Activated CD4-positive, alpha-beta T cell treated with anti-CD3 and anti-CD28 coated beads, Interleukin-2, amount 50 U/mL, for 16 hours (primary cell): ENCODE data around the gene ZC3H7A.

ENCODE experiments used
- DNase-seq: peaks from one replicate; pipeline ENCODE4 v3.0.0-alpha.2; 2020

Gene ZC3H7A

DNA sequence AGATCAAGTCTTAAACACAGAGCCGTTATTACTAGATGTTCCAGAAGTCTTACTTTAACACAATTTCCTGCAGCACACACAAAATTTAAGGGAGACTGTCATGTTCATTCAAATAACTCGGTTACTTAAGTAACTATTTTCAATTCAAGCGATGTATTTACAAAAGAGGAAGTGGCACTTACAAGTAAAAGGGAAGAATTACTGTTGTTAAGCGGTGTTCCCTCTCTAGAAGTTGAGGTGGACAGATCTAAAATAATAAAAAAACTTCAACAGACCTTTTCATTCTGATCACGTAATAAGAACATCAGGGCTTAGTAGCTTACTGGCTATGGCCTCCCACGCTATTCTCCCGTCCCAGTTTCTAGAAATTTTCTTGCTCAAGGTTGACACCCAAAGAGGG lies 28.2 kb downstream of the ZC3H7A start:
- DNase-seq, result no peak

DNA sequence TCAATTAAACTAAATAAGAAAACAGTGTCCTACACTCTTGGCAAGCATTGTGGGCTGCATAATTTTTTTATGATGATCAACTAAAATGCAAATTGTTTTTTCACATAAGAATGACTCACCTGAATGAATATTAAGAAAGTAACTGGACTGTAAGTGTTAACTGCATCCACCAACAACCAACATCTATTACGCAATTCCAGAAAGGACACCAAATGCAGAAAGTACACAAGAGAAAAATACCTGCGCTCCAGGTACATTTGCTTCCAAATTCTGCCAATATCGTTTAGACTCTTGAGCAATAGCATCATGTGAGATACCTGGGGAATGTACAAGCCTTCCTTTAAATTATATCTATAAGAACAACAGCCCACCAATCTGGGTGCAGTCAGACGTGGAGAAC lies 34.6 kb downstream of the ZC3H7A start:
- no peak for DNase-seq

DNA sequence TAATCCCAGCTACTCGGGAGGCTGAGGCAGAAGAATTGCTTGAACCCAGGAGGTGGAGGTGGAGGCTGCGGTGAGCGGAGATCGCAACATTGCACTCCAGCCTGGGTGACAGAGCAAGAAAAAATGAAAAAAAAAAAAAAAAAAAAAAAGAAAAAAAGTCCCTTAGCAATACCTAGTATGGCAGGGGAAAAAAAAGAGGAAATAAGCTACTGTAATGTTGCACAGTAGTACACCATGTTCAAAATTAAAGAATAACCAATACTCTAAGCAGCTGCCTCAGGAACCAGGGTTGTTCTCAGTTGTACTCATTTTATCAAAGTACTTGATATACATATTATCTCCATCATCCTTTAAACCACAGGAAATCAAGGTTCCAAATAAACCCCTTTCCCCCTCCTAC lies 37.1 kb downstream of the ZC3H7A start:
- DNase-seq, result no peak

DNA sequence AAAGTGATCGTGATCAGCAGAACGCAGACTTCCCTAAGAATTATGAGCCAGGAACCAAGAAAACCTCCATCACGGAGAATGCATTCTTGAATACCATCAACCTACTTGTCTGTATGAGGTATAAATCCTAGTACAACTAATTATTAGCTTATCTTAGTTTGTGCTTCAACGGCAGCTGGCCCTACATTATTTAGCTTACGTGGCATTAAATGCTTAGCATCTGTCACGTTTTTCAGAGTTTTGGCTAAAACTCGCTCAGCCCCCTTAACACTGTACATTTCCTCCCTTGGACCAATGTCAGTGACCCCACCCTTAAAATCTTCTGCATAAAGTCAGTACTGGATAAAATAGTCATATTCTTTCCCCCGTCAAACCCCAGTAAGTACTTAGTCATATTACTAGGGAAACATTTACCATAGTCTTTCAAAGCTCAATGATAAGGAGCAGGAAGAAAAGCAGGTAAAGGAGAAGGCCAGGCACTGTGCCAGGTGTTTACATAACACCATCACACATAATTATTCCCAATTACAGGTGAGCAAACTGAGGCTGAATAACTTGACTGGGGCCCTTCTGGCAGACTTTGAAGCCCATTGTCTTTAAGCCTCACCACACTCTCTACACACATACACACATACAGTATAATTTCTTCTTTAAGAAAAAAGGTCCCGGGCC lies 37.8 kb downstream of the ZC3H7A start:
- no peak for DNase-seq

DNA sequence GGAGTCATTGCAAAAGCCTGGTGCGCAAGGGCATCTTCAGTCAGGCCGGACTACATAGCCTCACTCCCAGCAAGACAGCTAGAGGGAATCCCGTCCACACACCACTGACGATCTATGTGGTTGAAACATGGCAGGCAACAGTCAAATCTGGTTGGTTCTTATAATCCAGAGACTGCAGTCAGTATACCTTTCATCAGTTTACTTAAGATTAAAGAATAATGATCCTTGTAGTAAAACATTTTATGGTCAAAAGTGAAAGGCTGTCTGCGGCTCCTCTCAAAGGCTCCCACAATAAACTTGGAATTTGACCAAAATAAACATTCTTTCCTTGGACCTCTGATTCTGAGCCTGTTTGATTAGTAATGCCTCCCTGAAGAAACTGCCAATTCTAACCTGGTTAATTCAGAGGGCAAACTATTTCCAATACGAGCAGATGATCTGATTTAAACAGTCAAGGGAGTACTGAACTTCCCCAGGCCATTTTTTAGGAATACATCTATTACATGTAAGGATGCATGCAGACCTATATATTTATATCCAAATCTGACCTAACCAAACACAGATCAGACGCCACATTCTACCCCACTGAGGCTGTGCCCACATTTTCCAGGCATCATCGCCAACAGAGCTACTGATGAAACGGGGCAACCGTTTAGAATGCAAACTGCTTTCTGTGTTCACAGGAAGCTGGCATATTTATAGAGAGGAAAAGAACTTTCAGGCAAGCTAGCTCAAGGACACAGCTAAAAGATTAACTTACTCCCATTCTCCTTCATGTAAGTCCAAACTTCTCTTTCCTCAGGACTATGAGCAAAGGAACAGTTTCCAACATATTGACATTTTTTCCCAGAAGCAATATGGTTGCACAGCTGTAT lies 39.1 kb downstream of the ZC3H7A start:
- DNase-seq, result no peak

DNA sequence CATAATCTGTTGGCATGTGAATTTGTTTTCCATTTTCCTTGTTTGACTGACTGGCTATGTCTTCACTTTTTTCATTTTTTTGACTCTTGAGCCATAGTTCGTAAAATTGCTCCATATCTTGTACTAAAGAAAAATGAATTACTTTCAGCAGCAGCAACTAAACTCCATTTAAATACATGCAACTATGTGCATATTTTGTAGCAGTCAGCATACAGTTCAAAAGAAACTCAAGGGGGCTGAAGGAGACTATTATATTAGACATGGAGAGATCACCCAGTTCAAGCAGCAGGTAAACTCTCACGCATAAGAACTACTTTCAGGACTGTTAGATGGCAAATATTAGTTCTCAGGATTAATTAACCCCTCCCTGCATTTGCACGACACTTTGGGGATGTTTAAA lies 40.8 kb downstream of the ZC3H7A start:
- no peak for DNase-seq

DNA sequence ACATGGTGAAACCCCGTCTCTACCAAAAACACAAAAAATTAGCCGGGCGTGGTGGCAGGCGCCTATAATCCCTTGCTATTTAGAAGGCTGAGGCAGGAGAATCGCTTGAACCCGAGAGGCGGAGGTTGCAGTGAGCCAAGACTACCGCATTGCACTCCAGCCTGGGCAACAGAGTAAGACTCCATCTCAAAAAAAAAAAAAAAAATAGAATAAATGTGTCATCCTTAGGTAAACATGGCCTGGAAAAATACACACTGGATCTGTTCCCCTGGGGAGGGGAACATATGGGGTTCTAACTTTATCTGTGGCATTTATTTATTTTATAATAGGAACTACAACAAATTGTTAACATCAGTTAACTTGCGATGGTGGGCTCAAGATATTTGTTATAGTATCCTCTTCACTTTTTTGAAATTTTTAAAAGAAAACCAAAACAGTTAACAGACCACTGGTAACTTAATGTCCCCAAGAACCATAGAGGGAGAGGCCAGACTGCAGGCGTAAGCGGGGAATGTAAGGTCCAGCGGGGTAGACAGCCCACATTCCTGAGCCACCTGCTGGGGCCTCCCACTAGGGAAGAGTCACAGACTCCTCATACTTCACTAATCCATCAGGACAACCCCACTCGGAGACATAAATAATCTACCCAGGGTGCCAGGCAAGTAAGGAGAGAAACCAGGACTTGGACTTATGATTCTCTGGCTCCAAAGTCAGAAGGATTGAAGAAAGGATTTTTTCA lies 41.9 kb downstream of the ZC3H7A start:
- no peak for DNase-seq

DNA sequence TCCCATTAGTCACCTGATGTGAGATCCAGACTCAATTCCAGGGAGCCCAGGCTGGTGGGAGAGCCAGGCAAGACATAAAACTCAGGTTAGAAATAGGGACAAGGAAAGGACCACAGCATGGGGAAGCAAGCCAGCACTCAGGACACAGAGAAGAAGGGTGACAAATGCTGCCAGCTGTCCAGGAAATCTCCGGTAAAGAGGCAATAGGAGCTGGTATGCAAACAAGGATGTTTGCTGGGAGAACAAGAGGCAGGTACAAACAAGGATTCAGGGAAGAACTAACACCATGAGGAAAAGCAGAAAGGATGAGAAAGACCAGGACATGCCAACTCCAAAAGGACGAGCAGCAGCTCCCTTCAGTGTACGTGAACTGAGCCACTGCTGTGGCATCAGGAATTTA lies 44.2 kb downstream of the ZC3H7A start:
- DNase-seq, result no peak

DNA sequence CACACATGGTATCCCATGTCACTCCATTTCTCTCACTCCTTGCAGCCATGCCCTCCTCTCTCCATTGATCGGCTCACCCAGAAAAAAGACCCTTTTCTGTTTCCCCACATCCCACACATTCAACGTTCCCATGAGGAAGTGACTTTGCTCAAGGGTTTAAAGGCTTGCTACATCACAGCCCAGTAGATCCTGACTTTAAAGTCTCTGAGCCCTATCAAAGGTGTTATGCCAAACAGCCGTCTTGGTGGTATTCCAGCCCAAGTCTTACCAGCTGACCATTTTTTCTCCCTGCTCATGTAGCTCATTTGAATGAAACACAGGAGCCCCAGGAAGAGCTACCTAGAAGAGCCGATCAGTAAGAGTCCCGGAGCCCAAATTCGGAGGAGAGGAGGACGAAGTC lies 47.0 kb downstream of the ZC3H7A start:
- DNase-seq, result no peak

DNA sequence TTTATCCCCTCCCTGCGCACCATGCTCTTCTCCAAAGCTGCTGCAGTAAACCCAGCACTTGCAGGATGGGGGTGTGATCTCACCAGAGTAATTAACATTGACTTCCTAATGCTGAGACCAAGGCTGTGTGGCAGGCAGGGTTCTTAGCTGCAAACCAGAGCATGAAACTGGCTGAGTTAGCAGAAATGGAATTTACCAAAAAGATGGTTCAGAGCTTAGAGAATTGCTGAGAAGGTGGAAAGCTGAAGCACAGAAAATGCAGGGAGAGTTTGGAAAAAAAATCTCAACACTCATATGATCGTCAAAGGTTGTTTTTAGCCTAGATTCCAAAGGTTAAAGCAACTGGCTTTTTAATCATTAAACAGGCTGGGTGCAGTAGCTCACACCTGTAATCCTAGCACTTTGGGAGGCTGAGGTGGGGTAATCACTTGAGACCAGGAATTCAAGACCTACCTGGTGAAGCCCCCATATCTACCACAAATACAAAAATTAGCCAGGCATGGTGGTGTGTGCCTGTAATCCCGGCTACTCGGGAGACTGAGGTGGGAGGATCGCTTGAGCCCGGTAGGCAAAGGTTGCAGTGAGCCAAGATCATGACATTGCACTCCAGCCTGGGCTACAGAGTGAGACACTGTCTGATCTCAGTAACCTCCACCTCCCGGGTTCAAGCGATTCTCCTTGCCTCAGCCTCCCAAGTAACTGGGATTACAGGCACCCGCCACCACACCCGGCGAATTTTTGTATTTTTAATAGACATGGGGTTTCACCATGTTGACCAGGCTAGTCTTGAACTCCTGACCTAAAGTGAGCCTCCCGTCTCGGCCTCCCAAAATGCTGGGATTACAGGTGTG lies 48.4 kb downstream of the ZC3H7A start:
- no peak for DNase-seq

DNA sequence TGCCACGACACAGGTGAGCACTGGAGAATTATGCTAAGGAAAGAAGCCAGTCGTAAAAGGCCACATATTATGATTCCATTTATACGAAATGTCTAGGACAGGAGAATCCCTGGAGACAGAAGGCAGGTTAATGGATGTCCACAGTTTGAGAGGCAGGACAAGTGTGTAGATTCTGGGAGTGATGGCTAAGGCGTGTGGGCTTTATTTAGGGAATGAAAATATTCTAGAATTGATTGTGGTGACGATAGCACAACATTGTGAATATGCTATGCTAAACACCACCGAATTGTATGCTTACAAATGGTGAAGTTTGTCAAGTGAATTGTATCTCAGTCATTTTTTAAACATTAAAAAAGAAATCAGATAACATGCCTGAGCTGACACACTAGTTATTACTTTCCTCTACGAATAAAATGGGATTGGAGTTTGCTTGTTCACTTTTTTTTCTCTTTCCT lies 49.1 kb downstream of the ZC3H7A start:
- no peak for DNase-seq

DNA sequence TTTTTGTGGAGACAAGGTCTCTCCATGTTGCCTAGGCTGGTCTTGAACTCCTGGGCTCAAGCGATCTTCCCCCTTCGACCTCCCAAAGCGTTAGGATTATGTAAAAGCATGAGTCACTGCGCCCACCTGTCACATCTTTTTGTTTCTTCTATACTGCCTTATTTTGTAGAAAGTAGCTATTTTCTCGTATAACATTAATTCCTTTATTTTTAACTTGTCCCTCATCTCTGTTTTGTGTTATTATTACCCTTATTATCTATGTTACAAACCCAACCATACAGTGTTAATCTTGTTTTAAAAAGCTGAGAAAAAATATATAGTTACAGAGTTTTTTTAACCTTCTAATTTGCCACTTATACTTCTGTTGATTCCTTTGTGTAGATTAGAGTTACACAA lies 53.0 kb downstream of the ZC3H7A start:
- DNase-seq, result no peak

DNA sequence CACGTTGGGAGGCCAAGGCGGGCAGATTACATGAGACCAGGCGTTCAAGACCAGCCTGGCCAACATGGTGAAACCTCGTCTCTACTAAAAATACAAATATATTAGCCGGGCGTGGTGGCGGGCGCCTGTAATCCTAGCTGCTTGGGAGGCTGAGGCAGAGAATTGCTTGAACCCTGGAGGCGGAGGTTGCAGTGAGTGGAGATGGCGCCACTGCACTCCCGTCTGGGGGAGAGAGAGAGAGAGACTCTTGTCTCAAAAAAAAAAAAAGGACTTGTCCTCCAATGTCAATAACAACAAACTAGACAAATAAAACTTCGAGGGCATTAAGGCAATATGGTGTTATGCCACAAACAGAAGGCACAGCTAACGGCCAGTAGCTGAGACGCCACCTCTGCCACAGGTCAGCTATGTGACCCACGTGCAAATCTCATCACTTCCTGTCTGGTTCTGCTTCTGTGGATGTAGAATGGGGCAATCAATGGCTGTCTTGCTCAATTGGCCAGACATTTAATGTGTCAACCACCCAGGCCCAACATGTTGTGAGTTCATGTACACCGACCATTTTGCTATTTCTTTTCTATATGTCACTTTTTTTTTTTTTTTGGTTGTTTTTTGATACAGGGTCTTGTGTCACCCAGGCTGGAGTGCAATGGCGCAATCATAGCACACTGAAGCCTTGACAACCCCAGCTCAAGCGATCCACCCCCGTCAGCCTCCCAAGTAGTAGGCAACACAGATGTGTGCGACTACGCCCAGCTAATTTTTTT lies 53.6 kb downstream of the ZC3H7A start:
- peak; percentile 49 for DNase-seq

DNA sequence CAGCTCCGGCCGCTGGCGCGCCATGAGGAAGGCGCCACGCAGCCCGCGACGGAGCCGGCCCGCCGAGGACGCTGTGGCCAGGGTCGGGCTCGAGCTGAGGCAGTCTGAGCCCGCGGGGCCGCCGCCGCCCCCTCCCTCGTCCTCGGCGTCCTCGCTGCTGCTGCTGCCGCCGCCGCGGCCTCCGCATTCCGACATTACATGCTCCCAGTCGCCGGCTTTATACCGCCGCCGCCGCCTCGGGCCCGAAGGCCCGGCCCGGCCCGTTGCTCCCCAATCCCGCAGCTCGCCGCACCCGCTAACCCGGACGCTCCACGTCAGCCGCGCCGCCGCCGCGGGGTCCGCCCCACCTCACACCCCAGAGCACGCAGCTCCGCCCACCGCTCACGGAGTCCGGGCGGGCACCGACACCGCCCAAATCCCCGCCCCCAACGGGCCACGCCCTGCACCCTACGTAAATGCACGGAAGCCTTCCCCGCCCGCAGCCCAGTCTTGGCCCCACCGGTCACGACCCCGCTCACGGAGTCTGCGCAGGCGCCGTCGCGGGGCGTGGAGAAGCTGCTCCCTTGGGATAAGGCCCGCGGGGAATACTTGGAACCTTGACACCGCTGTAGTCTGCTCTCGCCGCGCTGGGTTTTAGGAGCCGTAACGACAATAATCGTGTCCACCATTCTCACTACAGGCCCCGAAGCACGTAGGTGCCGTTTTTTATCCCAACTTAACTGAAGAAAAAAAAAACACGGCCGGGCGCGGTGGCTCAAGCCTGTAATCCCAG lies 54.3 kb downstream of the ZC3H7A start, which contains the start of gene TXNDC11:
Gene TXNDC11, minus strand, starts transcription at position 322 of the 772 bp plus-strand sequence. Its CDS starts 127 bp downstream, at position 195.
- peak; percentile 99 for DNase-seq

DNA sequence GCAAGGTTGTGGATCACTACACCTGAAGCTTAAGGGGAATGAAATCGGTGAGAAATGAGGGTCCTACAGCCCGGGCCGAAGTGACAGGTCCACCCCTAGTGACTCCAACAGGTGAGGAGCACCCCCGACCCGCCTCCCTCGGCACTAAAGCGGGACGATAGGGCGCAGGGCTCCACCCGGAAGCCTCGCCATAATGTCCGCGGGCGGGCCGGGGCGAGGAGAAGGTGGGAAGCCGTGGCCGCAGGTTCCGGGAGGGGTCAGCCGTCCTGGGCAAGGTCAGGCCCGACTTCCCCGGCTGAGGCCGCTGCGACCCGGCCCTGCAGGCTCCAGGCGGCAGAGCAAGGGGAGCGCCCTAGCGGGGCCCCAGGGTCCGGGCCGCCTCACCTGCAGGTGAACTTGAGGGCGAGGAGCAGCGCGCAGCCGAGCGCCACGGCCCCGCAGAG lies 54.9 kb downstream of the ZC3H7A start:
- DNase-seq, result peak; percentile 44

DNA sequence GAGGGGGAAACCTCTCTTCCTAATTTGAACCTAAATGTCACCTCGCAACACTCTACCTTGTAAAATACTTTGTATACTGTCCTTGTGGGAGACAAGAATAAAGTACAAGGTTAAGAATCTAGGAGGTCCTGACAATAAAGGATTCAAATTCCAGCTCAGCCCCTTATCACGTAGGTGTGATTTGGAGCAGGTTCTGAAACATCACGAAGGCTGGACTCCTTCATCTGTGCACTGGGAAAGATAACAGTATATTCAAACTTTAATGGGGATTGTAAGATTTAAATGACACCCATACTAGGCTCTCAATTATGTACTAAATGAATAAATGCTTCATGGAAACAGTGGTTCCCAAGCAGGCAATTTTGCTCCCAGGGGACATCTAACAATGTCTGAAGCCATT lies 56.5 kb downstream of the ZC3H7A start:
- no peak for DNase-seq

DNA sequence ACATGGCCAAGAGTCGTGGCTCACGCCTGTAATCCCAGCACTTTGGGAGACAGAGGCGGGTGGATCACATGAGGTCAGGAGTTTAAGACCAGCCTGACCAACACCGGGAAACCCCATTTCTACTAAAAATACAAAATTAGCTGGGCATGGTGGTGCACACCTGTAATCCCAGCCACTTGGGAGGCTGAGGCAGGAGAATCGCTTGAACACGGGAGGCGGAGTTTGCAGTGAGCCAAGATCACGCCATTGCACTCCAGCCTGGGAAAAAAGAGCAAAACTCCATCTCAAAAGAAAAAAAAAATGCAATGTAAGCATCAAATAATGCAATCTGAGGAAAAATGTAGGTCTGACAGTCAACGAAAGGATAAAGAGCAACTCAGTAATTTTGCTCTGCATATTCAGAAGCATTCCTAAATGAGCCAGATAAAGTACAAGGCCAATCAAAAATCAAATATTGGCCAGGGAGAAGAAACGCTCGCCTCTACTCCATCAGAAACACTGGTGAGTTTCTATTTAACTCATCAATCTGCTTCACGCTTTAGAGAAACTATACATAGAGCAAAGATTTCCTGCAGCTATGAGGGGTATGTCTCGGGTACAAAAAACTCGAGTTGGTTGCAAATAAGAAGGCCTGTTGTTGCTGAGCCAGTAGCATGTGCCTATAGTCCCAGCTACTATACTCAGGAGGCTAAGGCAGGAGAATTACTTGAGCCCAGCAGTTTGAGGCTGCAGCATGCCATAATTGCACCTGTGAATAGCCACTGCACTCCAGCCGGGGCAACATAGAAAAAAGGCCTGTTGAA lies 58.1 kb downstream of the ZC3H7A start:
- DNase-seq, result peak; percentile 65

DNA sequence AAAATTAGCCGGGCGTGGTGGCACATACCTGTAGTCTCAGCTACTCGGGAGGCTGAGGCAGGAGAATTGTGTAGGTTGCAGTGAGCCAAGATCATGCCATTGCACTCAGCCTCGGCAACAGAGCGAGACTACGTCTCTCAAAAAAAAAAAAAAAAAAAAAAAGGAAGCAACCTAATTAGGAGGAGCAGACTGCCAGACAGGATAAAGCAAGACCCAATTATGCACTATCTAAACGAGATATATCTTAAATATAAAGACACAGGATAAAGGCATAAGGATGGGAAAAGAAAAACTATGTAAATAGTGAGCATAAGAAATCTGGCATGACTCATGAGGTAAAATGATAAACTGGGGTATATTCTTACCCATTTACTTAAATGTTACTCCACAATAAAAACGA lies 59.3 kb downstream of the ZC3H7A start:
- no peak for DNase-seq

DNA sequence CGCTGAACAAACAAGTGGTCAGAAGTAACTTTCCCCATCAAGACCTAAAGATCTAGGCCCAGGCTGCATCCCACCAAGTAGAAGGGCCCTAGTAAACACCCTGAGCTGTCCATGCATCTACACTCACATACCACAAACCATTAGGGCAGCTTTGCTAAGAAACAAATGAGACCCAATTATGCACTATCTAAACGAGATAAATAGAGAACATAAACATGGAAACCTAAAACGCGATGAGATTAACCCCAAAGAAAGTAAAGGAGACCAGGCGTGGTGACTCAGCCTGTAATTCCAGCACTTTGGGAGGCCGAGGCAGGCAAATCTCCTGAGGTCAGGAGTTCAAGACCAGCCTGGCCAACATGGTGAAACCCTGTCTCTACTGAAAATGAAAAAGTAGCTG lies 60.2 kb downstream of the ZC3H7A start:
- DNase-seq, result no peak

DNA sequence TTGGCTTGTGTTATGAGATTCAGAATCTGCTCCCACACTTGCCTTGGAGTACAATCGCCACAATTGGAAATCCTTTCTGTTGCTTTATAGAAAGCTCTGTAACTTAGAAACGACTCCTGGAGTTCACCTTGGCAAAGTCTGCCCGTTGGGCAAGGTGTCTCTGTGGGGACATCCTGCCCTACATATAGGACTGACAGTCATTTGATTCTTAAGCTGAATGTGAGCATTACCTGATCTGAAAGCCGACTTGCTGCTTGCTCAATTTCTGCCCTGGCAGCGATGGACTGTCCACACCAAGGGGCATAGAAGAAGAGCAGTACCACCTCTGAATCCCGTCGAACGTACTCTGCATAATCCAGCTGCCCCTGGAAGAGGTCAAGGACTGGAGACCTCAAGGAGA lies 61.3 kb downstream of the ZC3H7A start:
- no peak for DNase-seq
